Measurements from ENCODE around the gene UBE2N.

DNA sequence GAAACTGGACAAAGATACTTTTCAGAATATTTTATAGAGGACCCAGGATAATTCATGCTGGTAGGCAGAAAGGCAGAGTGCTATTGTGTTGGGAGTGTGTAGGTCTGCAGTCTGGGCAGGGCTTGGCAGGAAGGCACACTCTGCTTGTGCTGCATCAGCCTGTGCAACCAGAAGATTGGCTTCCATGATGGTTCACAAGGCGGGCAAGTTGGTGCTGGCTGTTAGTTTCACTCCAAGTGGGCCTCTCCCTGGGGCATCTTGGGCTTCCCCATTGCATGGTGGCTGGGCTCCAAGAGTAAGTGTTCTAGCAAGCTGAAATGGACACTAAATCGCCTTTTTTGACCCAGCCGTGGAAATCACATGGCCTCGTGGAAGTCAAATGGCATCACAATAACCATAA, 1.8 kb upstream of the UBE2N start:
- TF ChIP-seq SIN3A (IDR thresholded peaks at IDR 0.05; ENCODE audit: borderline replicate concordance, insufficient read depth, low read length), result no peak
- no peak for TF ChIP-seq TAF1 (IDR thresholded peaks at IDR 0.05; ENCODE audit: borderline replicate concordance, insufficient read depth, low read length)
